GM12878 (cell line): ENCODE data around the gene GLB1L2.

ENCODE experiments used
- ESRRA ChIP-seq: IDR thresholded peaks from 2 replicates; pipeline ENCODE4 v1.6.1; 2012; ENCODE audit warnings: mild to moderate bottlenecking, low read length, improper control_type of control experiment
- EZH2 ChIP-seq: IDR thresholded peaks from 2 replicates; pipeline ENCODE4 v1.6.1; 2012; ENCODE audit warnings: low read depth, mild to moderate bottlenecking, control low read depth, inconsistent platforms, low read length, borderline replicate concordance; ENCODE audit not compliant: control insufficient read depth
- POLR2A ChIP-seq: IDR thresholded peaks from 2 replicates; pipeline ENCODE4 v1.6.1; 2011; ENCODE audit warnings: low read depth, mild to moderate bottlenecking, low read length
- RBBP5 ChIP-seq: fragments of 200-600 bp; sonication (generic); conservative IDR thresholded peaks from 2 replicates; pipeline ENCODE4 v1.6.1; 2016
- SREBF2 ChIP-seq: IDR thresholded peaks from 2 replicates; pipeline ENCODE4 v1.6.1; 2012; ENCODE audit warnings: mild to moderate bottlenecking, low read length
- TF ChIP-seq, protein P1 (sequence below), 3 experiments: IDR thresholded peaks in 2 of 3; conservative IDR thresholded peaks in 1 of 3; 2 replicates each; pipeline ENCODE4 v1.5.1; 2011; ENCODE audit warnings: low read depth in 3 of 3, low read length in 3 of 3, mild to moderate bottlenecking in 3 of 3, control low read depth in 2 of 3, moderate library complexity in 2 of 3, inconsistent platforms in 1 of 3, mixed read lengths in 1 of 3; ENCODE audit not compliant: control insufficient read depth in 2 of 3, insufficient read depth in 1 of 3; ENCODE audit errors: extremely low read depth in 1 of 3
- TF ChIP-seq, protein P2 (sequence below): fragments of 450-650 bp; IDR thresholded peaks from 2 replicates; pipeline ENCODE4 v1.6.1; 2017; ENCODE audit warnings: antibody characterized with exemption, mild to moderate bottlenecking, moderate library complexity
- TF ChIP-seq, protein P3 (sequence below): IDR thresholded peaks from 2 replicates; pipeline ENCODE4 v1.6.1; 2012; ENCODE audit warnings: mild to moderate bottlenecking, low read depth, low read length

DNA sequence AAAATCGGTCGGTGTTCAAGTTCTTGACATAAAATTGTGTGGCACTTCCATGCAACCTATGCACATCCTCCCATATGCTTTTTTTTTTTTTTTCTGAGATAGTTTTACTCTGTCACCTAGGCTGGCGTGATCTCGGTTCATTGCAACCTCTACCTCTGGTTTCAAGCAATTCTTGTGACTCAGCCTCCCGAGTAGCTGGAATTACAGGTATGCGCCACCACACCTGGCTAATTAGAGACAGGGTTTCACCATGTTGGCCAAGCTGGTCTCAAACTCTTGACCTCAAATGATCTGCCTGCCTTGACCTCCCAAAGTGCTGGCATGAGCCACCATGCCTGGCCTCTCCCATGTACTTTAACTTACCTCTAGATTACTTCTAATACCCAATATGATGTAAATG is 40.6 kb upstream of the GLB1L2 start:
- TF ChIP-seq RBBP5 (no peak), POLR2A (no peak), ESRRA (no peak), EZH2 (no peak), SREBF2 (no peak)
- TF ChIP-seq, protein P1, sequence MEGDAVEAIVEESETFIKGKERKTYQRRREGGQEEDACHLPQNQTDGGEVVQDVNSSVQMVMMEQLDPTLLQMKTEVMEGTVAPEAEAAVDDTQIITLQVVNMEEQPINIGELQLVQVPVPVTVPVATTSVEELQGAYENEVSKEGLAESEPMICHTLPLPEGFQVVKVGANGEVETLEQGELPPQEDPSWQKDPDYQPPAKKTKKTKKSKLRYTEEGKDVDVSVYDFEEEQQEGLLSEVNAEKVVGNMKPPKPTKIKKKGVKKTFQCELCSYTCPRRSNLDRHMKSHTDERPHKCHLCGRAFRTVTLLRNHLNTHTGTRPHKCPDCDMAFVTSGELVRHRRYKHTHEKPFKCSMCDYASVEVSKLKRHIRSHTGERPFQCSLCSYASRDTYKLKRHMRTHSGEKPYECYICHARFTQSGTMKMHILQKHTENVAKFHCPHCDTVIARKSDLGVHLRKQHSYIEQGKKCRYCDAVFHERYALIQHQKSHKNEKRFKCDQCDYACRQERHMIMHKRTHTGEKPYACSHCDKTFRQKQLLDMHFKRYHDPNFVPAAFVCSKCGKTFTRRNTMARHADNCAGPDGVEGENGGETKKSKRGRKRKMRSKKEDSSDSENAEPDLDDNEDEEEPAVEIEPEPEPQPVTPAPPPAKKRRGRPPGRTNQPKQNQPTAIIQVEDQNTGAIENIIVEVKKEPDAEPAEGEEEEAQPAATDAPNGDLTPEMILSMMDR (IDR thresholded peaks at IDR 0.05 in 2 of 3, conservative IDR thresholded peaks at IDR 0.05 in 1 of 3; ENCODE audit: control insufficient read depth in 2 of 3, extremely low read depth in 1 of 3, insufficient read depth in 1 of 3, low read depth in 3 of 3, low read length in 3 of 3) = no peak
- TF ChIP-seq, protein P2, sequence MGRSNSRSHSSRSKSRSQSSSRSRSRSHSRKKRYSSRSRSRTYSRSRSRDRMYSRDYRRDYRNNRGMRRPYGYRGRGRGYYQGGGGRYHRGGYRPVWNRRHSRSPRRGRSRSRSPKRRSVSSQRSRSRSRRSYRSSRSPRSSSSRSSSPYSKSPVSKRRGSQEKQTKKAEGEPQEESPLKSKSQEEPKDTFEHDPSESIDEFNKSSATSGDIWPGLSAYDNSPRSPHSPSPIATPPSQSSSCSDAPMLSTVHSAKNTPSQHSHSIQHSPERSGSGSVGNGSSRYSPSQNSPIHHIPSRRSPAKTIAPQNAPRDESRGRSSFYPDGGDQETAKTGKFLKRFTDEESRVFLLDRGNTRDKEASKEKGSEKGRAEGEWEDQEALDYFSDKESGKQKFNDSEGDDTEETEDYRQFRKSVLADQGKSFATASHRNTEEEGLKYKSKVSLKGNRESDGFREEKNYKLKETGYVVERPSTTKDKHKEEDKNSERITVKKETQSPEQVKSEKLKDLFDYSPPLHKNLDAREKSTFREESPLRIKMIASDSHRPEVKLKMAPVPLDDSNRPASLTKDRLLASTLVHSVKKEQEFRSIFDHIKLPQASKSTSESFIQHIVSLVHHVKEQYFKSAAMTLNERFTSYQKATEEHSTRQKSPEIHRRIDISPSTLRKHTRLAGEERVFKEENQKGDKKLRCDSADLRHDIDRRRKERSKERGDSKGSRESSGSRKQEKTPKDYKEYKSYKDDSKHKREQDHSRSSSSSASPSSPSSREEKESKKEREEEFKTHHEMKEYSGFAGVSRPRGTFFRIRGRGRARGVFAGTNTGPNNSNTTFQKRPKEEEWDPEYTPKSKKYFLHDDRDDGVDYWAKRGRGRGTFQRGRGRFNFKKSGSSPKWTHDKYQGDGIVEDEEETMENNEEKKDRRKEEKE = no peak
- TF ChIP-seq, protein P3, sequence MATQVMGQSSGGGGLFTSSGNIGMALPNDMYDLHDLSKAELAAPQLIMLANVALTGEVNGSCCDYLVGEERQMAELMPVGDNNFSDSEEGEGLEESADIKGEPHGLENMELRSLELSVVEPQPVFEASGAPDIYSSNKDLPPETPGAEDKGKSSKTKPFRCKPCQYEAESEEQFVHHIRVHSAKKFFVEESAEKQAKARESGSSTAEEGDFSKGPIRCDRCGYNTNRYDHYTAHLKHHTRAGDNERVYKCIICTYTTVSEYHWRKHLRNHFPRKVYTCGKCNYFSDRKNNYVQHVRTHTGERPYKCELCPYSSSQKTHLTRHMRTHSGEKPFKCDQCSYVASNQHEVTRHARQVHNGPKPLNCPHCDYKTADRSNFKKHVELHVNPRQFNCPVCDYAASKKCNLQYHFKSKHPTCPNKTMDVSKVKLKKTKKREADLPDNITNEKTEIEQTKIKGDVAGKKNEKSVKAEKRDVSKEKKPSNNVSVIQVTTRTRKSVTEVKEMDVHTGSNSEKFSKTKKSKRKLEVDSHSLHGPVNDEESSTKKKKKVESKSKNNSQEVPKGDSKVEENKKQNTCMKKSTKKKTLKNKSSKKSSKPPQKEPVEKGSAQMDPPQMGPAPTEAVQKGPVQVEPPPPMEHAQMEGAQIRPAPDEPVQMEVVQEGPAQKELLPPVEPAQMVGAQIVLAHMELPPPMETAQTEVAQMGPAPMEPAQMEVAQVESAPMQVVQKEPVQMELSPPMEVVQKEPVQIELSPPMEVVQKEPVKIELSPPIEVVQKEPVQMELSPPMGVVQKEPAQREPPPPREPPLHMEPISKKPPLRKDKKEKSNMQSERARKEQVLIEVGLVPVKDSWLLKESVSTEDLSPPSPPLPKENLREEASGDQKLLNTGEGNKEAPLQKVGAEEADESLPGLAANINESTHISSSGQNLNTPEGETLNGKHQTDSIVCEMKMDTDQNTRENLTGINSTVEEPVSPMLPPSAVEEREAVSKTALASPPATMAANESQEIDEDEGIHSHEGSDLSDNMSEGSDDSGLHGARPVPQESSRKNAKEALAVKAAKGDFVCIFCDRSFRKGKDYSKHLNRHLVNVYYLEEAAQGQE = no peak
